ENCODE measurements around the gene DNAL1.
A peak's percentile ranks its signal among the peaks of the same experiment; 100 is the strongest.
"Not testable (repeated sequence)": the region's sequence is repeated elsewhere in the genome, so short reads cannot be mapped to it uniquely, and the experiment has no call there.

Gene DNAL1

DNA sequence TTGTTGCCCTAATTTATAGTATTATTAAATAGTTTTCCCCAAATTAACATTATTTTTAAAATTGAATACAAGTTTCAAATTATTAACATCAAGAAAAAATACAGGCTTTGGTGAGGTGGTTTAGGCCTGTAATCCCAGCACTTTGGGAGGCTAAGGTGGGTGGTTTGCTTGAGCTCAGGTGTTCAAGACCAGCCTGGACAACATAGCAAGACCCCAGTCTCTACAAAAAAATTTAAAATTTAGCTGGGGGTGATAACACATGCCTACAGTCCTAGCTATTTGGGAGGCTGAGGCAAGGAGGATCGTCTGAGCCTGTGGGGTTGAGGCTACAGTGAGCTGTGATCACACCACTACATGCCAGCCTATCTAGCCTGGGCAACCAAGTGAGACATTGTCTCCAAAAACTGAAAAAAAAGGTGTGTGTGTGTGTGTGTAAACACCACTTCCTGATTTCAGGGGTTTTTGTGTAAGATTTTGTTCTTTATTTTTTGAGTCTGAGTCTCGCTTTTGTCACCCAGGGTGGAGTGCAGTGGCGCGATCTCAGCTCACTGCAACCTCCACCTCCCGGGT is 3.9 kb upstream of the DNAL1 start:
- no peak for DNase-seq (ENCODE audit: low read depth)

DNA sequence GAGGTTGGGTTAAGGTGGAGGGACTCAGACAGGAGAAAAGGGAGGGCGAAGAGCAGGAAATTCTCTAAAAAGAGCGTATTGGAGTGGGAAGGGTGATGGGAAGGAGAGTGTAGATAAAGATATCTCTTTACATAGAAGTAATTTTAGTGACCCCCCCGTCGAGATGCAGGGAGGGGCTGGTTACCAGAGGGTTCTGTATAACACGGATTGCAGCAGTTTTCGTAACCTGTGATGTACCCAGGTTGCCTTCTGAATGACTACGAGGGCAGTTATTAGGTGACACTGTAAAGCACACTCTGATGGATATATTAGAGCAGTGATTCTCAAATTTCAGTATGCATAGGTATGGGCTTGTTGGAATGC is 443 bp downstream of the DNAL1 start:
- no peak for DNase-seq (ENCODE audit: low read depth)

DNA sequence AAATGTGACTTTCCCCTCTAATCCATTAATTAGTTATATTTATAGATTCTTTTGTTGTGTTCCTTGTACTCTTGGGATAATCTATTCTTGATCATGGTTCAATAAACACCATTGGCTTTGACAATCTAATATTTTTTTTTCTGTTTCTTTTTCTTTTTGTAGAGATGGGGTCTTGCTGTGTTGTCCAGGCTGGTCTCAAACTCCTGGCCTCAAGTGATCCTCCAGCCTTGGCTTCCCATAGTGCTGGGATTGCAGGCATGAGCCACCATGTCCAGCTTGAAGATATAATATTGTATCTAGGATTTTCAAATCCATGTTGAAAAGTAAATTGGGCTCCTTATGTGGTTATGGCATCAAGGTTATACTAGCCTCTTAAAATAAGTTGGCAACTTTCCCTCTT is 6.2 kb downstream of the DNAL1 start:
- no peak for DNase-seq (ENCODE audit: low read depth)

DNA sequence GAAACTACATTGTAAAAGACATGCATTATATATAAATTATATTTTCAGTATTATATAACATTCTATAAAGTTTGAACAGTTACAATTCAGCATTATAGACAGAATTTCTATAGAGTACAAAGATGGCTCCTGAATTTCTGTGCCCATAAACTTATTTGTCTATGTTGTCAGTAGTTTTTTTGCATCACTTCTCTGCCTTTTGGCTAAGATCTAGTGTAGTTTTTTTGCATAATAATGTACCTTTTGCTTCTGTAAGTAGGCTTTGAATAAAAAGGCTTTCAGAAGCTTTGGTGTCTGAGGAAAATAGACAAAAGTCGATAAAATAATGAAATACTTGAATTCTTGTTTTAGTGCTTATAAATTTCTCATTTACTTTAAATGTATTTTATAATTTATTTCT is 11.1 kb downstream of the DNAL1 start:
- DNase-seq (ENCODE audit: low read depth): no peak

DNA sequence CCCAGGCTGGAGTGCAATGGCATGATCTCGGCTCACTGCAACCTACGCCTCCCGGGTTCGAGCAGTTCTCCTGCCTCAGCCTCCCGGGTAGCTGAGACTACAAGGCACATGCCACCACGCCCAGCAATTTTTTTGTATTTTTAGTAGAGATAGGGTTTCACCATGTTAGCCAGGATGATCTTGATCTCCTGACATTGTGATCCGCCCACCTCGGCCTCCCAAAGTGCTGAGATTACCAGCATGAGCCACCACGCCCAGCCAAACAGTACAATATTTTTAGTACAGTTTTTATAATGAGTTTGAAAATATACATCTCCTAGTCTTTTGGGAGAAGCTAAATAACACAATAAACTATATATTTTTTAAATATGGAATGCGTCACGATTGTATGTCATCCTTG is 14.4 kb downstream of the DNAL1 start:
- DNase-seq (ENCODE audit: low read depth): not testable (repeated sequence)

DNA sequence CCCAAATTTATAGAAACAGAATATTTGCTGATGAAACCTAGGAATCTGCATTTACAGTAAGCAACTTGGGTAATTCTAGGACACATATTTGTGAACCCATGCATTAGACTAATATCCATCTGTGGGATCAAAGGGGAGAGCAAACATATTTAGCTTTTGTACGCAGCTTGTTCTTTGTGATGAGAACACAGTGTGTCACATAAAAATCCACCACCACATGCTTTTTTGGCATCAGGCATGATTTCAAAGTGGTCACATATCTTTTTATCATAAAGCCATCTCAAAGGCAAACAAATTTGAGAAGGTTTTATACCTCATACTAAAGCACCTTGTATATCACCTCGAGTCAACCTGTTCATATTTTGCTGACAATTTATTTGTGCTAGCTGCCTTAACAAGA is 15.7 kb downstream of the DNAL1 start:
- no peak for DNase-seq (ENCODE audit: low read depth)

DNA sequence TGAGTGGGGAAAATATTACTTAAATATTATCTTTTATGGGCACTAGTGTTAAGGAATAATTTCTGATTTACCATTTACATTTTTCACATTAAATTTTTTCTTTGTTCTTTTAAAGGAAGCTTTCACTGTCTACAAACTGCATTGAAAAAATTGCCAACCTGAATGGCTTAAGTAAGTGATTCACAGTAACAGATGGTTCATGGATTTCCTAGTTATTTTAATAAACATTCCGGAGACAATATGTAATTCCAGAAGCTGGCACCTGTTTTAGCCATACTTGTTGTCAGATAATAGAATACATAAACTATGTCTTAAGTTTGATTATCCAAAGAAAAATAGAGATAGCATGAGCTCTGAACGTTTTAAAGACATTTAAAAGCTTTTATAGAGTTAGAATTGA is 17.1 kb downstream of the DNAL1 start:
- DNase-seq (ENCODE audit: low read depth): no peak

DNA sequence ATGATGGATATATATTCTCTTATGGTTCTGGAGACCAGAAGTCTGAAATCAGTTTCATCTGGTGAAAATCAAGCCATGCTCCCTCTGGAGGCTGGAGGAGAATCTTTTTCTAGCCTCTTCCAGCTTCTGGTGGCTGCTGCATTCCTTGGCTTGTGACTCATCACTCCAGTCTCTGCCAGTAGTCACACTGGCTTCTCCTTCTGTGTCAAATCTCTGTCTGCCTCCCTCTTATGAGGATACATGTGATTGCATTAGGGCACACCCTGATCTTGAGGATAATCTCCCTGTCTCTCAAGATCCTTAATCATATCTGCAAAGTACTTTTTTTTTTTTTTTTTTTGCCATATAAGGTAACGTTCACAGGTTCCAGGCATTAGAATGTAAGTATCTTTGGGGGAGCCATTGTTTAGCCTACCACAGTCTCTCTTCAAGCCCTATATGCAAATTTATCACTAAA is 17.7 kb downstream of the DNAL1 start:
- peak; percentile 82 for DNase-seq (ENCODE audit: low read depth)

DNA sequence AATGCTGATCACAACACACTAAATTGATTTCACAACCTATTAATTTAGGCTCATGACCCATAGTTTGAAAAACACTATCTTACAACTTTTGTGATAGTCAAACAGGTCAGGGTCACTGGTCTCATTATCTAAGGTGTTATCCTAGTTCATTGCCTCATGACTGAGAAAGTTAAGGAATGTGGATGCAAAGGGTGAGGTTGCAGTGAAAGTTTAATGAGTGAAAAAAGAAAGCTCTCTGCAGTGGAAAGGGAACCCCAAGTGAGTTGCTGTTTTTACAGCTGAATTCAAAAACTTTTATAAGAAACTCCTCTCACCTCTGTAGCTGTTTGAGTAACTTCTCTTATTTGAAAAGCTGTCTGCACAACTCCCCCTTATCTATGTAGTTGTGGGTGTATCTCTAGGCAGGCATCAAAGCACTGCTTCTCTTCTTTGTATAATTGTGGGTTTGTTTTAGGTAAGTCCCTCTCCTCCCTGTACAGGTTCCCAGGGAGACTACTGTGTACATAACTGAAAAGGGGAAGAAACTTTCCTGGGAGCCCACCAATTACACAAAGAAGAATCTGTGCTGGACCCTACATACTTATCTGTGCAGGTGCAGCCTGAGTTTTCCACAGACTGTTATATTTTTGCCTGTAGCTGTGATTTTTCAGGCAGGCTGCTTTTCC is 18.9 kb downstream of the DNAL1 start:
- no peak for DNase-seq (ENCODE audit: low read depth)

DNA sequence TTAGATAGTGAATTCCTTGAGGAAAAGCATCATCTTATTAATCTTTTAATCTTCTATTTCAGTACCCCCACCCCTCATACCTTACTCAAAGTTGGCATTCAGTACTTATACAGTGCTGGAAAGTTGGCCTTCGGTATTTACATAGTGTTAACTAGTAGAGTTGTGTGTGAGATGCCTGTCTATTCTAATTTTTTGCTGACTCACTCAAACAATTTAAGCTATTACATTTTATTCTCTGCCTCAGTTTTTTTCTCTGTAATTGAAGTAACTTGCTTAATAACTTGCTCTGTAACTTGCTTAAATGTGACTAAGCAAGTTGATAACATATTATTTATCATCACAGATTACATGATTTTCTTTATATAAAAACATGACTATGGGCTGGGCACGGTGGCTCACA is 20.3 kb downstream of the DNAL1 start:
- DNase-seq (ENCODE audit: low read depth): no peak

DNA sequence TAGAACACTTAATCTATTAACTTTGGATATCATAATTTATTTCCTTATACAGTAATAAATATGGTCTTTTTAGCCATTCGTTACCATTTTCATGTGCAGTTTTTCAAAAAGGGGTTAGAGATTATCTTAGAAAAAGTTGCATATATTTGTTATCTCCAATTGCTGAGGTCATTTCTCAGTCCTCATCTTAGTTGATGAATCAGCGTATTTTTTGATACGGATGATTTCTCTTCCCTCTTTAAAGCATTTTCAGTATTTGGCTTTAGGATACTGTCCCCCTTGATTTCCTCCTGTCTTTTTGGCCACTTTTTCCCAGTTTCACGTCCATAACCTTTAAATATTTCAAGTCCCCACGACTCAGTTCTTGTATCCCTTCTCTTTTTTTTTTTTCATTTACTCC is 21.8 kb downstream of the DNAL1 start:
- no peak for DNase-seq (ENCODE audit: low read depth)

DNA sequence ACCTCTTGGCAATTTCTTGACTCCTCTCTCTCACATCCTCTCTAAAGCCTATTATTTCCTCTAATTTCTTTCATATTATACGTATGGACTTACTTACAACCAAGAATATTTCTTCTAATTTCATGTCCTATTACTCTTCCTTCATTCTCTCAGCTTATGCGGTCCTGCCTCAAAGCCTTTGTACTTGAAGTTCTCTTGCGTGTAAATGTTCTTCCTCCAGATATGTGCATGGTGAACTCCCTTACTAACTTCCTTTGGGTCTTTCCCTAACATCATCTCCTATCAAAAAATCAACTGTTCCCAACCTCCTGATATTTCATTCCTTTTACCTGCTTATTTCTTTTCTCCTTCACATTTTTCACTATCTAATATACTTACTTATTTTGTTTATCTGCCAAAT is 23.1 kb downstream of the DNAL1 start:
- DNase-seq (ENCODE audit: low read depth): no peak

DNA sequence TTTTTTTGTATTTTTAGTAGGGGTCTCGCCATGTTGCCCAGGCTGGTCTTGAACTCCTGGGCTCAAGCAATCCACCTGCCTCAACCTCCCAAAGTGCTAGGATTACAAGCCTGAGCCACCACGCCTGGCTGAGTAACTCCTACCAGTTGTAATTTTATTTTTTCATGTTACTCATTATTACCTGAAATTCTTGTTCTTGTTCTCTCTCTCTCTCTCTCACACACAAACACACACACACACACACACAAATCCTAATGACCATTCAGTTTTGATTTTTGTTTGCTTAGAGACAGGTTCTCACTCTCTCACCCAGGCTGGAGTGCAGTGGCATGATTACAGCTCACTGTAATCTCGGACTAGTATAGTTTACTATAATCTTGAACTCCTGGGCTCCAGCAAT is 30.2 kb downstream of the DNAL1 start:
- DNase-seq (ENCODE audit: low read depth): no peak

DNA sequence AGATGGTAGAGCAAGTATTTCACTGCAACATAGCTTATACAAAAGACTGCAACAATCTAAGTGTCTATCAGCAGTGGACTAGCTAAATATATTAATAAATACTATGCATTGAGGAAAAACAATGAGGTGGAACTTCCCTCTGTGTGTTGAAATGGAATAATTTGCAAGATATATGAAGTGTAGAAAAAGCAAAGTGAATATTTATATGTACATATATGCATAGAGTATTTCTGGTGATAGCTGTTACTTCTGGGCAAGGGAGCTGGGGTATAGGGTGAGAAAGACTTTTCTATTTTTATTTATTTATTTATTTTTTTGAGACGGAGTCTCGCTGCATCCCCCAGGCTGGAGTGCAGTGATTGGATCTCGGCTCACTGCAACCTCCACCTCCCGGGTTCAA is 33.9 kb downstream of the DNAL1 start:
- DNase-seq (ENCODE audit: low read depth): no peak

DNA sequence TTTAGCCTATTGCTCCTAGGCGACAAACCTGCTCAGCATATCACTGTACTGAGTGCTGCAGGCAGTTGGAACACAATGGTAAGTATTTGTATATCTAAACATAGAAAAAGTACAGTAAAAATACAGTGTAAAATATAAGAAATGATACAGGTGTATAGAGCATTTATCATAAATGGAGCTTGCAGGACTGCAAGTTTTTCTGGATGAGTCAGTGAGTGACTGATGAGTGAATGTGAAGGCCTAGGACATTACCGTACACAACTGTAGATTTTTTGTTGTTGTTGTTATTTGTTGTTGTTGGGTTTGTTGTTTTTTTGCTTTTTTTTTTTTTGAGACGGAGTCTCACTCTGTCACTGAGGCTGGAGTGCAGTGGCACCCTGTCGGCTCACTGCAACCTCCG is 36.0 kb downstream of the DNAL1 start:
- no peak for DNase-seq (ENCODE audit: low read depth)

DNA sequence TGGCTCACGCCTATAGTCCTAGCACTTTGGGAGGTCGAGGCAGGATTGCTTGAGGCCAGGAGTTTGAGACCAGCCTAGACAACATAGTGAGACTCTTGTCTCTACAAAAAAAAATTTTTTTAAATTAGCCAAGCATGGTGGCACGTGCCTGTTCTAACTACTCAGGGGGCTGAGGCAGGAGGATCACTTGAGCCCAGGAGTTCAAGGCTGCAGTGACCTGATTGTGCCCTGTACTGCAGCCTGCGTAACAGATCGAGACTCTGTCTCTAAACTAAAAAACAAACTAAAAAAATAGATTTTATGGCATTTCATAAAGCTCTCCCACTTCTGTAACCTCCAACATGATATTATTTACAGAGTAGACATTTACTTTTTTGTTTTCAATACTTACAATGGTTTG is 39.8 kb downstream of the DNAL1 start:
- DNase-seq (ENCODE audit: low read depth): no peak

DNA sequence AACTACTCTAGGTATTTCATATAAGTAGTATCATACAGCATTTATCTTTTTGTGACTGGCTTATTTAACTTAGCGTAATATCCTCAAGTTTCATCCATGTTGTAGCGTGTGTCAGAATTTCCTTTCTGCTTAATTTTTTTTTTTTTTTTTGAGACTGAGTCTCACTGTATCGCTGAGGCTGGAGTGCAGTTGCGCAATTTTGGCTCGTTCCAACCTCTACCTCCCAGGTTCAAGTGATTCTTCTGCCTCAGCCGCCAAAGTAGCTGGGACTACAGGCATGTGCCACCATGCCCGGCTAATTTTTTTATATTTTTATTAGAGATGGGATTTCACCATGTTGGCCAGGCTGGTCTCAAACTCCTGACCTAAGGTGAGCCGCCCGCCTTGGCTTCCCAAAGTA is 40.5 kb downstream of the DNAL1 start:
- no peak for DNase-seq (ENCODE audit: low read depth)

DNA sequence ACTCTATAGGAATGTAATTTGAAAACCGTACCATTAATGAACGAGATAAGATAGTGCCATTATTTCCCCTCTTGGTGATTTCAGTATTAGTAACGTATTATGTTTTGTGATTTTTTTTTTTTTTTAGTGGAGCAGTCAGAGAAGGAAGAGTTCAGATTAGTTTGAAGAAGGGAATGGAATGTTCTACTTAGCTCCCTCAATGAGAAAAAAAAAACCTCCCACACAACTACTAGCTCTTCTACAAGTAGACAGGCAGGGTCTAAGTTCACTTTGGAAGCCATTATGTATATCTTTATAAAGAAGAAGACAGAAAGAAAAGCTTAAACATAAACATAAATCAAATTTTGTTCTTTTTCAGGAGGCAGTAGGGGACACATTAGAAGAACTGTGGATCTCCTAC is 42.1 kb downstream of the DNAL1 start:
- no peak for DNase-seq (ENCODE audit: low read depth)

DNA sequence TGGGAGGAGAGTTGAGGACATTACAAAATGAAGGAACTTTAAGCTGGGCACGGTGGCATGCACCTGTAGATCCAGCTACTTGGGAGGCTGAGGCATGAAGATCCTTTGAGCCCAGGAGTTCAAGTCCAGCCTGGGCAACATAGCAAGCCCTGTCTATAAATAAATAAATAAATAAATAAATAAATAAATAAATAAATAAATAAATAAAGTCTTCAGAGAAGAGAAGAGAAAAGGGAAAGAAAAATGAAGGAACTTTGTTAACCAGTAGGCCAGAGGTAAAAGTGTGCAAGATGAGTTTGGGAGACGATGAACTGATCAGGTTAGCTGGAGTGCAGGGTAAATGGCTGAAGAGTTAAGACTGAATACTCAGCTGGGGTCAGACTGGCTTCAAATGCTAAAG is 49.3 kb downstream of the DNAL1 start:
- DNase-seq (ENCODE audit: low read depth): no peak

DNA sequence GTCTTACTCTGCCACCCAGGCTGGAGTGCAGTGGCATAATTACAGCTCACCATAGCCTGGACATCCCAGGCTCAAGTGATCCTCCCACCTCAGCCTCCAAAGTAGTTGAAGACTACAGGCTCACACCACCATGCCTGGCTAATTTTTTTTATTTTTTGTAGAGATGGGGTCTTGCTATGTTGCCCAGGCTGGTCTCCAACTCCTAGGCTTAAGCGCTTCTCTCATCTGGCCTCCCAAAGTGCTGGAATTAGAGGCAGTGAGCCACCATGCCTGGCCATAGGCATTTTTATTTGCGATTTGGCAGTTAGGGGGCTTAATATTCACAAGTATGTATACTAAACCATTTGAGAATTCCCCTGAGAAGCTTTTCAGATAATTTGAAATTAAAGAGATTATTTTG is 50.3 kb downstream of the DNAL1 start:
- DNase-seq (ENCODE audit: low read depth): no peak

DNA sequence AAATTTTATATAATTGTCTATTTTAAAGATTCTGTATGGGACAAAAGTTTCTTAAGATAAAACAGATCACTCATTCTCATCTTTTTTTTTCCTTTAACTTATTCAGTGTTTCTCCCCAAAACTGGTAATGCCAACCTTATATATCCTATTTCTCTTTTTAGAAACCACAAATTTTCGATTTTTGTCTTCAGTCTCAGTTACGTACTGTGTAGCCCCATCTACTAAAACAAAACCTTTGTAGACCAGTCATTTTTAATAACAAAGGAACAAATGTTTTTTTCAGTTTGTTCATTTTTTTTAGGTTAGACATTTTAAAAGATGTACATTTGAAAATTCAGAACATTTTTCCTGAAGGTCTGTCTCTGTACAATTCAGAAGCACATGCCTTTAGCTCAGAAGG is 51.2 kb downstream of the DNAL1 start:
- DNase-seq (ENCODE audit: low read depth): no peak

DNA sequence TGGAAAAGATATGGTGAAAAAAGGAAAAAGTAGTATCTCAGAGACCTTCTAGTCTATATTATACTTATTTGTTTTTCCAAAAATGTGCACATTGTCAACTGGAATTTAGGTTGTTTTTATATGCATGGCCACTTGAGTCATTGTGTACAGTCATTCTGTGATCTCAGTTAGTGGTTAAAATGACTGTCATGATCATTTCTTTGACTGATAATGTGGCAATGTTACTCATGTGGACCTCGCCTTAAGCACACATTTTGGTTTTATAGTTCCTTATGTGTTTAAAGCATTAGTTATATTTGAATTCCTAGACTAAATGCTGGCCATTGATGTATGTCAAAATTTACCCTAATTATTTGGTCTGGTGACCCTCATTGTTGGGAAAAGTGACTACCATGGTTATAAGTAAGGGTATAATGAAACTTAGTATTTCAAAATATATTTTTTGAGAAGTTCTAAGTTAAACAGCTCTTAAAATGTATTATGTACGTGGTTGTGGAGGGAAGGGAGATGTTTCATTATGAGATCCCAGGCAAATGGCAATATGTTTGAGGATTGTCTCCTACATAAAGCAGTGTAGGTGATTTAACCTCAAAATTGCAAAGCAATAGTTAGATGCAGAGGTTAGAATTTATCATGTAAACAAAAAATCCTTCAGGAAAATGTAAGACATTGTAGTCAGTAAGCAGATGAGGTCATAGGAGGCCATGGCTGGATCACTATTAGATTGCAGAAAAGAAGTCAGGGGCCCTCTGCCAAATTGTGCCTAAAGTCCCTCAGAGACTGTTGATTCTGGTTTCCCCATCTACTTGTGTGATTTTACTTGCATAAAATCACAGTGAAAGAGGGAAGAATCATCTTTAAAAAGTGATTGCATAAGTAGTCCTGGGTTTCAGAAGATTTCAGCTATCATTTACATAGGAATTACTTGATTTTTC is 51.9 kb downstream of the DNAL1 start:
- DNase-seq (ENCODE audit: low read depth): peak; percentile 71

DNA sequence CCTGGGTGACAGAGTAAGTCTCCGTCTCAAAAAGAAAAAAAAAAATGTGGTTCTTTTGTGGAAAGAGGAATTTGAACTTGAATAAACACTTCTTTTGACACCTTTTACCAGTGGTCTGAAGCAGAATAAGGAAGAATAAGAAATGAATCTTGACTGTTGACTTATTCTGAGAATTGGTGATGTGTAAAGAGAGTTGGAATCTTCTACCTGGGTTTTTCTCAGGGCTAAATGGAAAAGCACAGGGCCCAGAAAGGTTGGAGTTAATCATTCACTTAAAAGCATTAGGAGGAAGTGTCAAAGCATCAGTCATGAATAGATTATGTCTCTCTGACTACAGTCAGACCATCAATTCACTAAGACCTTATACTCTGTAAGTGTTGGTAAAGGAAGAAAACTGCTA is 55.5 kb downstream of the DNAL1 start:
- DNase-seq (ENCODE audit: low read depth): no peak
